Neural progenitor cell (in vitro differentiated cells): Measurements from ENCODE around the gene RNGTT. TPM values are rescaled to one million over a fixed set of nuclear protein-coding genes. Genes with fewer than 3 reads are reported as not detected.

Experiments used
- DNase-seq: peaks from one replicate; pipeline ENCODE4 v3.0.0-alpha.2; 2016; ENCODE audit warnings: low spot score
- H2AFZ ChIP-seq: fragments of 200-600 bp; sonication (generic); replicated peaks from 2 replicates; pipeline ENCODE4 v1.6.1; 2016; ENCODE audit warnings: antibody characterized with exemption
- H3F3A ChIP-seq: fragments of 200-600 bp; sonication (generic); 2 replicates; pipeline ENCODE4 v1.6.1; 2016; ENCODE audit warnings: antibody characterized with exemption, low read depth
- H3K27ac ChIP-seq: fragments of 200-600 bp; sonication (generic); 2 replicates; pipeline ENCODE4 v1.5.1; 2016; ENCODE audit warnings: mild to moderate bottlenecking
- H3K27me3 ChIP-seq: fragments of 200-600 bp; sonication (generic); 2 replicates; pipeline ENCODE4 v1.6.1; 2016; ENCODE audit warnings: mild to moderate bottlenecking, moderate library complexity
- H3K36me3 ChIP-seq: fragments of 200-600 bp; sonication (generic); 2 replicates; pipeline ENCODE4 v1.5.1; 2016
- H3K4me1 ChIP-seq: fragments of 200-600 bp; sonication (generic); 2 replicates; pipeline ENCODE4 v1.6.1; 2016; ENCODE audit warnings: mixed run types
- H3K4me2 ChIP-seq: fragments of 200-600 bp; sonication (generic); 2 replicates; pipeline ENCODE4 v1.6.1; 2016
- H3K4me3 ChIP-seq: fragments of 200-600 bp; sonication (generic); 2 replicates; pipeline ENCODE4 v1.5.1; 2016
- H3K79me2 ChIP-seq: fragments of 200-600 bp; sonication (generic); 2 replicates; pipeline ENCODE4 v1.6.1; 2016; ENCODE audit warnings: low read depth
- H3K9ac ChIP-seq: fragments of 200-600 bp; sonication (generic); 2 replicates; pipeline ENCODE4 v1.6.1; 2016
- H3K9me3 ChIP-seq: fragments of 200-600 bp; sonication (generic); 2 replicates; pipeline ENCODE4 v1.5.1; 2016; ENCODE audit warnings: low read depth
- H4K20me1 ChIP-seq: fragments of 200-600 bp; sonication (generic); 2 replicates; pipeline ENCODE4 v1.6.1; 2016; ENCODE audit warnings: low read depth
- H3K27ac Mint-ChIP-seq: 3 replicates; pipeline ENCODE4 v1.8.0; 2021; ENCODE audit warnings: mixed read lengths
- H3K27me3 Mint-ChIP-seq: 2 replicates; pipeline ENCODE4 v1.8.0; 2022; ENCODE audit warnings: low read depth, mild to moderate bottlenecking, inconsistent platforms, moderate library complexity, mixed read lengths; ENCODE audit not compliant: insufficient read depth
- H3K36me3 Mint-ChIP-seq: 3 replicates; pipeline ENCODE4 v1.8.0; 2021; ENCODE audit warnings: mixed read lengths
- H3K4me1 Mint-ChIP-seq: 3 replicates; pipeline ENCODE4 v1.8.0; 2021; ENCODE audit warnings: mixed read lengths
- H3K4me3 Mint-ChIP-seq: 3 replicates; pipeline ENCODE4 v1.8.0; 2021; ENCODE audit warnings: mild to moderate bottlenecking, moderate library complexity, mixed read lengths
- H3K9me3 Mint-ChIP-seq: 3 replicates; pipeline ENCODE4 v1.8.0; 2020; ENCODE audit warnings: mixed read lengths
- CTCF ChIP-seq: fragments of 200-600 bp; sonication (generic); IDR thresholded peaks from 2 replicates; pipeline ENCODE4 v1.5.1; 2017; ENCODE audit warnings: antibody characterized with exemption, mild to moderate bottlenecking
- EZH2 ChIP-seq: fragments of 200-600 bp; sonication (generic); IDR thresholded peaks from 2 replicates; pipeline ENCODE4 v1.6.1; 2017; ENCODE audit warnings: antibody characterized with exemption, mild to moderate bottlenecking, moderate library complexity
- EZH2phosphoT487 ChIP-seq: fragments of 200-600 bp; sonication (generic); IDR thresholded peaks from 2 replicates; pipeline ENCODE4 v1.6.1; 2017; ENCODE audit warnings: antibody characterized with exemption
- total RNA-seq: library from RNA; depleted of rRNA; stranded (reverse); fragments of >200 nt; gene quantifications from 2 replicates; pipeline ENCODE4 v1.2.3, GENCODE V29; 2015; ENCODE audit warnings: low replicate concordance

RNGTT gene
- total RNA-seq, 1 donor from 2014 or later: 71.7 TPM

GRCh38 chr6:88666901-88667300 is 296.5 kb downstream of the RNGTT start:
- Histone ChIP-seq H3F3A (no peaks in the 10 kb centered on the region), H3K36me3 (peaks cover 6% of the 10 kb centered on the region), H3K79me2 (no peaks in the 10 kb centered on the region), H3K4me1 (no peaks in the 10 kb centered on the region), H3K27me3 (no peaks in the 10 kb centered on the region), H3K9ac (no peak overlapping the region), H3K27ac (no peak overlapping the region), H3K9me3 (peaks cover 12% of the 10 kb centered on the region), H3K4me3 (no peak overlapping the region), H4K20me1 (no peaks in the 10 kb centered on the region), H2AFZ (no peak overlapping the region), H3K4me2 (no peak overlapping the region)
- Mint-ChIP-seq H3K4me3 (no peak overlapping the region), H3K4me1 (no peaks in the 10 kb centered on the region), H3K36me3 (peaks cover 33% of the 10 kb centered on the region), H3K27me3 (peaks cover 4% of the 10 kb centered on the region), H3K9me3 (peaks cover 50% of the 10 kb centered on the region), H3K27ac (no peak overlapping the region)
- TF ChIP-seq EZH2phosphoT487 (no peak), EZH2 (no peak), CTCF (no peak)
- no peak for DNase-seq

- no peak for DNase-seq
- Mint-ChIP-seq H3K4me3 (no peak overlapping the region), H3K27ac (no peak overlapping the region), H3K36me3 (peaks cover 22% of the 10 kb centered on the region), H3K27me3 (peaks cover 4% of the 10 kb centered on the region), H3K9me3 (peaks cover 48% of the 10 kb centered on the region), H3K4me1 (no peaks in the 10 kb centered on the region)
- peaks cover 2% of the 10 kb centered on the region for H3K36me3 ChIP-seq
- no peaks in the 10 kb centered on the region for H4K20me1 ChIP-seq
- no peak overlapping the region for H3K4me3 ChIP-seq
- H3K27ac ChIP-seq: no peak overlapping the region
- peaks cover 10% of the 10 kb centered on the region for H3K9me3 ChIP-seq
- no peak overlapping the region for H2AFZ ChIP-seq
- H3K4me1 ChIP-seq: no peaks in the 10 kb centered on the region
- no peak overlapping the region for H3K9ac ChIP-seq
- no peaks in the 10 kb centered on the region for H3K27me3 ChIP-seq
- peaks cover 6% of the 10 kb centered on the region for H3K79me2 ChIP-seq
- TF ChIP-seq EZH2phosphoT487: no peak
- TF ChIP-seq CTCF: no peak
- TF ChIP-seq EZH2: no peak
- no peak overlapping the region for H3K4me2 ChIP-seq
- no peaks in the 10 kb centered on the region for H3F3A ChIP-seq
These were observed 298.3 kb downstream of the RNGTT start for GRCh38 chr6:88665131-88665530.

GRCh38 chr6:88663801-88664200 is 299.6 kb downstream of the RNGTT start:
- Histone ChIP-seq H3F3A (no peaks in the 10 kb centered on the region), H3K9ac (no peak overlapping the region), H3K27me3 (no peaks in the 10 kb centered on the region), H3K4me3 (no peak overlapping the region), H3K4me2 (no peak overlapping the region), H3K4me1 (no peaks in the 10 kb centered on the region), H2AFZ (no peak overlapping the region), H3K36me3 (peaks cover 2% of the 10 kb centered on the region), H3K27ac (no peak overlapping the region), H4K20me1 (no peaks in the 10 kb centered on the region), H3K9me3 (peaks cover 10% of the 10 kb centered on the region), H3K79me2 (peaks cover 12% of the 10 kb centered on the region)
- H3K4me1 Mint-ChIP-seq: no peaks in the 10 kb centered on the region
- H3K27ac Mint-ChIP-seq: no peak overlapping the region
- H3K27me3 Mint-ChIP-seq: peaks cover 4% of the 10 kb centered on the region
- peaks cover 22% of the 10 kb centered on the region for H3K36me3 Mint-ChIP-seq
- no peak for DNase-seq
- H3K9me3 Mint-ChIP-seq: peaks cover 49% of the 10 kb centered on the region
- TF ChIP-seq CTCF: no peak
- no peak for TF ChIP-seq EZH2
- no peak for TF ChIP-seq EZH2phosphoT487
- no peak overlapping the region for H3K4me3 Mint-ChIP-seq
